Heart right ventricle (tissue), 16 donors: Measurements from ENCODE around the gene SYNPO2. TPM values are rescaled to one million over a fixed set of nuclear protein-coding genes. Genes with fewer than 3 reads are reported as not detected.
A peak's percentile ranks its signal among the peaks of the same experiment; 100 is the strongest.

Experiments
- ATAC-seq, 8 donors: fragments of 200-7000 bp; cut with Tn5 transposase; one replicate each; pipeline ENCODE4 v1.9.1; 2020; ENCODE audit warnings: mild to moderate bottlenecking in 8 of 8, moderate library complexity in 8 of 8, moderate number of reproducible peaks in 1 of 8
- DNase-seq, 2 donors: peaks; one replicate each; pipeline ENCODE4 v3.0.0-alpha.2; 2020
- H3K27ac ChIP-seq, 10 donors: fragments of 200-600 bp; sonication (generic) in 2 of 10; one replicate each; pipeline versions ENCODE4 v1.5.0 to v1.8.0; 2020 to 2022; ENCODE audit warnings: mild to moderate bottlenecking in 3 of 10
- H3K27me3 ChIP-seq, 7 donors: fragments of 200-600 bp; one replicate each; pipeline ENCODE4 v1.8.0; 2021 to 2022; ENCODE audit warnings: mild to moderate bottlenecking in 2 of 7
- H3K36me3 ChIP-seq, 9 donors: fragments of 200-600 bp; sonication (generic) in 1 of 9; one replicate each; pipeline versions ENCODE4 v1.5.0 to v1.8.0; 2020 to 2022; ENCODE audit warnings: mild to moderate bottlenecking in 2 of 9
- H3K4me1 ChIP-seq, 9 donors: fragments of 200-600 bp; sonication (generic) in 1 of 9; one replicate each; pipeline versions ENCODE4 v1.5.0 to v1.8.0; 2020 to 2022; ENCODE audit warnings: mild to moderate bottlenecking in 4 of 9
- H3K4me3 ChIP-seq, 10 donors: fragments of 200-600 bp; sonication (generic) in 2 of 10; one replicate each; pipeline versions ENCODE4 v1.5.0 to v1.8.0; 2020 to 2022; ENCODE audit warnings: mild to moderate bottlenecking in 7 of 10, moderate library complexity in 2 of 10
- H3K9me3 ChIP-seq, 11 donors: fragments of 200-600 bp in 10 of 11; sonication (generic) in 2 of 11; one replicate each; pipeline versions ENCODE4 v1.5.0 to v1.8.0; 2013 to 2022; ENCODE audit warnings: mild to moderate bottlenecking in 2 of 11, control low read depth in 1 of 11, moderate library complexity in 1 of 11
- WGBS, 2 donors: extraction: QIAGEN DNeasy Blood & Tissue Kit; methylation state at CpG; one replicate each; pipeline ENCODE4 v1.1.7; 2013; ENCODE audit warnings: inconsistent platforms in 1 of 2; 5-methylcytosine and 5-hydroxymethylcytosine counted together
- intact Hi-C, 10 donors: fragments of 100-400 bp; cut with DNase I; formaldehyde crosslinking; loops; one replicate each; pipeline versions ENCODE4 v1.11.1 to v1.14.2; 2022
- polyA plus RNA-seq, 2 donors: library from polyadenylated mRNA; stranded (reverse); fragments of 200-250 nt; gene quantifications; one replicate each; pipeline ENCODE4 v1.2.3, GENCODE V29; 2013
- total RNA-seq, 10 donors: library from RNA; stranded (reverse); fragmentation: NEBNext Ultra II Directional in 3 of 10; extraction: Animal tissue kit (Norgen Biotek cat#: 25700) in 3 of 10; gene quantifications; one replicate each; pipeline versions ENCODE4 v1.2.1 to v1.2.4, GENCODE V29; 2021 to 2023
- TF ChIP-seq, protein P1 (sequence below), 9 donors: fragments of 200-600 bp; sonication (generic) in 2 of 9; IDR thresholded peaks; one replicate each; pipeline versions ENCODE4 v1.5.0 to v1.8.0; 2021 to 2022; ENCODE audit warnings: antibody characterized with exemption in 9 of 9, mild to moderate bottlenecking in 5 of 9, moderate library complexity in 1 of 9
- donor health status: Arrhythmogenic right ventricular cardiomyopathy.
- donor health status: ischemic (EF 13 %, LVEDD 7.1; RV severe dilation, severe dysfunction).
- donor health status: healthy with polysubstance abuse.
- donor health status: DM: no; HTN: yes; CAD: no.
- donor health status: DM: no; HTN: no; CAD: no.
- donor health status: ischemic (EF 25% LVEDD 6.9; RV normal size, moderate dysfunction).
- donor health status: ischemic (EF 25% LVEDD 5.7; RV mildly dilated, moderate dysfunction).
- donor health status: healthy.
- donor health status: DM: yes; HTN: yes; CAD: no.
- donor health status: Ischemic cardiomyopathy.
- donor health status: ischemic (EF 35%, LVEDD 5.7; RV mildly dilated, moderate dysfunction).
- donor health status: nonischemic (EF 11% LVEDD 7.7; RV severe dilation, severe dysfunction).
- donor health status: DM: yes; HTN: yes; CAD: no.
- donor health status: PGD.
- donor health status: ischemic (EF 29% LVEDD 5.4; RV normal size, mild dysfunction).
- donor health status: nonischemic (EF 23%, LVEDD 6.1; RV moderate dilation, normal function).

Gene SYNPO2
- total and polyA plus RNA-seq, 12 donors = 27.5 to 405 (median 244) TPM

GRCh38 chr4:118918388-118918787 lies 29.7 kb downstream of the SYNPO2 start:
- 48 to 51% methylated on average over 3 of the region's 3 CpGs for WGBS, 2 donors
- DNase-seq = no peak
- H3K36me3 ChIP-seq = no peaks in the 10 kb centered on the region
- no peaks in the 10 kb centered on the region for H3K27me3 ChIP-seq
- TF ChIP-seq, protein P1, sequence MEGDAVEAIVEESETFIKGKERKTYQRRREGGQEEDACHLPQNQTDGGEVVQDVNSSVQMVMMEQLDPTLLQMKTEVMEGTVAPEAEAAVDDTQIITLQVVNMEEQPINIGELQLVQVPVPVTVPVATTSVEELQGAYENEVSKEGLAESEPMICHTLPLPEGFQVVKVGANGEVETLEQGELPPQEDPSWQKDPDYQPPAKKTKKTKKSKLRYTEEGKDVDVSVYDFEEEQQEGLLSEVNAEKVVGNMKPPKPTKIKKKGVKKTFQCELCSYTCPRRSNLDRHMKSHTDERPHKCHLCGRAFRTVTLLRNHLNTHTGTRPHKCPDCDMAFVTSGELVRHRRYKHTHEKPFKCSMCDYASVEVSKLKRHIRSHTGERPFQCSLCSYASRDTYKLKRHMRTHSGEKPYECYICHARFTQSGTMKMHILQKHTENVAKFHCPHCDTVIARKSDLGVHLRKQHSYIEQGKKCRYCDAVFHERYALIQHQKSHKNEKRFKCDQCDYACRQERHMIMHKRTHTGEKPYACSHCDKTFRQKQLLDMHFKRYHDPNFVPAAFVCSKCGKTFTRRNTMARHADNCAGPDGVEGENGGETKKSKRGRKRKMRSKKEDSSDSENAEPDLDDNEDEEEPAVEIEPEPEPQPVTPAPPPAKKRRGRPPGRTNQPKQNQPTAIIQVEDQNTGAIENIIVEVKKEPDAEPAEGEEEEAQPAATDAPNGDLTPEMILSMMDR (IDR thresholded peaks at IDR 0.05) = no peak
- peaks cover 10 to 75% (median 50%) of the 10 kb centered on the region in 9 donors for H3K4me1 ChIP-seq
- H3K4me3 ChIP-seq = peak overlapping the region in 2 of 10 donors; percentile 2 to 7
- H3K9me3 ChIP-seq = no peaks in the 10 kb centered on the region
- peak in 2 of 8 donors; percentile 30 to 31 for ATAC-seq
- H3K27ac ChIP-seq = peak overlapping the region in 8 of 10 donors; percentile 61 to 89 (median 76)
- intact Hi-C loops = loop anchor here in 1 of 10 donors (2.0 kb wide), 1 partner anchor 18 kb away; no protein-coding TSS in a partner anchor

DNA sequence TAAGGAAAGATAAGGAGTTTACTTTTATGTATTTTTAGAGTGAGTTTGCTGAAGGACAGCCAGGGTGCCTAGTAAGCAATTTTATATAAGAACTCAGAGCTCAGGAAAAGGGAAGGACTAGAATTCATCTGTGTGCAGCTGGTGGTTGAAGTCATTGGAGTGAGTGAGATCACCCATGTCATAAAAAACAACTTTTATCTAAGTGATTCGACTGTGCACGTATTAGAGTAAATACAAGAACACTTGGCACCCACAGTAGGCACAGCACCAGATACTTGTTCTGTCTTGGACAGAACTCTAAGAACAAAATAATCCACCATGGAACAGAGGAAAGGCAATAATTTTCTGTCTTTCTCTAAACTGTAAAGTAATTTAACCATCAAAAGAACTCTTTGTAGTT lies 31.6 kb downstream of the SYNPO2 start:
- H3K4me3 ChIP-seq = peak overlapping the region in 1 of 10 donors; percentile 7
- intact Hi-C loops = loop anchor here in 2 of 10 donors (2.0 to 5.0 kb wide), 2 partner anchors 47 kb away; no protein-coding TSS in a partner anchor
- H3K4me1 ChIP-seq = peaks cover 13 to 94% (median 56%) of the 10 kb centered on the region in 9 donors
- H3K9me3 ChIP-seq = no peaks in the 10 kb centered on the region
- TF ChIP-seq, protein P1 (IDR thresholded peaks at IDR 0.05) = no peak
- no peaks in the 10 kb centered on the region for H3K27me3 ChIP-seq
- no peaks in the 10 kb centered on the region for H3K36me3 ChIP-seq
- ATAC-seq (peak; percentile 81 to 96 (median 90)), DNase-seq (peak in 1 of 2 donors; percentile 47)
- H3K27ac ChIP-seq = peak overlapping the region; percentile 17 to 89 (median 70)
- 15 to 26% methylated on average over 2 of the region's 2 CpGs for whole genome bisulfite sequencing, 2 donors

DNA sequence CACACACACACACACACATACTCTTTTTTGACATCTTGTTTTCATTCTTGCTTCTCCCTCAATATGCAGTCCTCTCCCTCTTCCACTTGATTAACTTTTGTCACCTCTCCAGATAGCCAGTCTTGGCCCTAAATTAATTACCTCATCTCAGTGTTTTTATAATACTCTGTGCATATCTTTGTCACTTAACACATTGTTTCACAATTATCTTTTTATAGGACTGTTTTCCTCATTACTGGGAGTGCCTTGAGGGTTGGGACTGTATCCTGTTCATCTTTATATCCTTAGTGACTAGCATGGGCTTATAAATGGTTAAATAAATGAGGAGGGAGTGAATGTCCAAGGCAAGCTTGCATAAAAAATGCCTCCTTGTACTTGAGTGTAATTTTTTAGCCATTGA lies 33.1 kb downstream of the SYNPO2 start:
- H3K27ac ChIP-seq = peak overlapping the region in 8 of 10 donors; percentile 9 to 89 (median 50)
- intact Hi-C loops = loop anchor here in 2 of 10 donors (2.0 to 5.0 kb wide), 2 partner anchors 45 to 46 kb away; no protein-coding TSS in a partner anchor
- H3K4me1 ChIP-seq = peaks cover 13 to 100% (median 70%) of the 10 kb centered on the region in 9 donors
- no peaks in the 10 kb centered on the region for H3K27me3 ChIP-seq
- H3K36me3 ChIP-seq = no peaks in the 10 kb centered on the region
- no peak overlapping the region for H3K4me3 ChIP-seq
- H3K9me3 ChIP-seq = no peaks in the 10 kb centered on the region
- TF ChIP-seq, protein P1 (IDR thresholded peaks at IDR 0.05) = no peak
- DNase-seq (no peak), ATAC-seq (peak in 2 of 8 donors; percentile 2 to 18)

- intact Hi-C loops = loop anchor here in 1 of 10 donors (5.0 kb wide), 1 partner anchor 43 kb away; no protein-coding TSS in a partner anchor
- no peak overlapping the region for H3K4me3 ChIP-seq
- WGBS, 2 donors = 46 to 50% methylated on average over 3 of the region's 3 CpGs
- no peaks in the 10 kb centered on the region for H3K27me3 ChIP-seq
- no peaks in the 10 kb centered on the region for H3K9me3 ChIP-seq
- DNase-seq (no peak), ATAC-seq (no peak)
- H3K27ac ChIP-seq = peak overlapping the region in 2 of 10 donors; percentile 27 to 34
- H3K4me1 ChIP-seq = peaks cover 11 to 100% (median 72%) of the 10 kb centered on the region in 9 donors
- no peaks in the 10 kb centered on the region for H3K36me3 ChIP-seq
- TF ChIP-seq, protein P1 (IDR thresholded peaks at IDR 0.05) = no peak
These were observed 35.2 kb downstream of the SYNPO2 start for GRCh38 chr4:118923891-118924290.
